Breast epithelium (tissue), 4 donors: ENCODE results near the gene PIP5K1B. TPM values are rescaled to one million over a fixed set of nuclear protein-coding genes. Genes with fewer than 3 reads are reported as not detected.

Experiments
- DNase-seq, 2 donors: peaks; one replicate each; pipeline ENCODE4 v3.0.0-alpha.2; 2019; ENCODE audit warnings: low spot score in 2 of 2
- H3K27ac ChIP-seq, 2 donors: fragments of 200-600 bp; sonication (generic) in 1 of 2; one replicate each; pipeline ENCODE4 v1.5.1; 2016 to 2019; ENCODE audit warnings: mild to moderate bottlenecking in 1 of 2
- H3K27me3 ChIP-seq, 2 donors: fragments of 200-600 bp; sonication (generic) in 1 of 2; one replicate each; pipeline versions ENCODE4 v1.5.1 to v1.6.0; 2017 to 2019; ENCODE audit warnings: control low read depth in 1 of 2, mild to moderate bottlenecking in 1 of 2
- H3K36me3 ChIP-seq: fragments of 200-600 bp; one replicate; pipeline ENCODE4 v1.5.1; 2019
- H3K4me1 ChIP-seq, 2 donors: fragments of 200-600 bp; sonication (generic); one replicate each; pipeline ENCODE4 v1.5.1; 2016 to 2019; ENCODE audit warnings: control low read depth in 1 of 2
- H3K4me3 ChIP-seq, 3 donors: fragments of 200-600 bp; sonication (generic); 1 replicate in 2 of 3; 2 replicates in 1 of 3; pipeline ENCODE4 v1.5.1; 2016 to 2019; ENCODE audit warnings: mild to moderate bottlenecking in 3 of 3, moderate library complexity in 2 of 3
- H3K9me3 ChIP-seq, 2 donors: fragments of 200-600 bp; sonication (generic) in 1 of 2; one replicate each; pipeline ENCODE4 v1.5.1; 2016 to 2019; ENCODE audit warnings: control low read depth in 1 of 2
- POLR2A ChIP-seq: fragments of 450-650 bp; IDR thresholded peaks from one replicate; pipeline ENCODE4 v1.6.1; 2016; ENCODE audit warnings: antibody characterized with exemption, mild to moderate bottlenecking, moderate library complexity
- POLR2AphosphoS5 ChIP-seq, 3 donors: sonication (generic); formaldehyde crosslinking; IDR thresholded peaks; one replicate each; pipeline ENCODE4 v1.6.1; 2017; ENCODE audit warnings: antibody characterized with exemption in 3 of 3
- intact Hi-C: fragments of 100-400 bp; cut with DNase I; formaldehyde crosslinking; loops from one replicate; pipeline ENCODE4 v1.15.1; 2023; ENCODE audit warnings: low total_unique reads
- total RNA-seq, 3 donors: library from RNA; depleted of rRNA; stranded (reverse); fragments of >200 nt; gene quantifications; one replicate each; pipeline ENCODE4 v1.1.0, GENCODE V29; 2016
- TF ChIP-seq, protein P1 (sequence below), 3 donors: fragments of 450-650 bp; IDR thresholded peaks; one replicate each; pipeline ENCODE4 v1.5.1; 2016 to 2017; ENCODE audit warnings: antibody characterized with exemption in 3 of 3, mild to moderate bottlenecking in 3 of 3, moderate library complexity in 3 of 3

The PIP5K1B gene
- total RNA-seq, 3 donors from 2014 or later = 0.80 to 11.1 (median 9.8) TPM

DNA sequence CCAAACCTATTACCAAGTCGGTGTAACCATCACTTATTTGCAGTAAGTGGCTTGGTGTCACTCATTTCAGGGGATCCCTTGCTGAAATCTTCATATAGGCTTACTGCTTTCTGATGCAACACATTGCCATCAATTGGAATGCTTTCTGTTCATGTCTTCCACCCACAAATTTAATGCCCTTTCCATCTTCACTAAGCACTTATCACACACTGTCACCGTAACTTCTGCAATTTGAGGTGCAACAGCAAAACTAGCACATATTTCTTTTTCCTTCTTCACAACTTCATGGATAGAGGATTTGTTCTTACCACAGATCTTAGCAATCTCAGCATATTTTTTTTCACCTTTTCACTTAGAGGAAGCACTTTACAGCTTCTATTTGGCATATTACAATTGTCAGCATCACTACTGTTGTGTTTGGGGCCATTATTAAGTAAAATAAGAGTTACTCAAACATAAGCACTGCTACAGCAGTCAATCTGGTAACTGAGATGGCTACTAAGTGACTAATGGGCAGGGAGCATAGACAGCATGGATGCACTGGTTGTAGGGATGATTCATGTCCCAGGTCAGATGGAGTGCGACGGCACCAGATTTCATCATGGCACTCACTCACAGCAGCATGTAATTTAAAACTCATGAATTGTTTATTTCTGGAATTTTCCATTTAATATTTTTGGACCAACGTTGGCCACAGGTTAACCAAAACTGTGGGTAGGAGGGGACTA, 70.1 kb downstream of the PIP5K1B start:
- no peak for DNase-seq
- TF ChIP-seq, protein P1, sequence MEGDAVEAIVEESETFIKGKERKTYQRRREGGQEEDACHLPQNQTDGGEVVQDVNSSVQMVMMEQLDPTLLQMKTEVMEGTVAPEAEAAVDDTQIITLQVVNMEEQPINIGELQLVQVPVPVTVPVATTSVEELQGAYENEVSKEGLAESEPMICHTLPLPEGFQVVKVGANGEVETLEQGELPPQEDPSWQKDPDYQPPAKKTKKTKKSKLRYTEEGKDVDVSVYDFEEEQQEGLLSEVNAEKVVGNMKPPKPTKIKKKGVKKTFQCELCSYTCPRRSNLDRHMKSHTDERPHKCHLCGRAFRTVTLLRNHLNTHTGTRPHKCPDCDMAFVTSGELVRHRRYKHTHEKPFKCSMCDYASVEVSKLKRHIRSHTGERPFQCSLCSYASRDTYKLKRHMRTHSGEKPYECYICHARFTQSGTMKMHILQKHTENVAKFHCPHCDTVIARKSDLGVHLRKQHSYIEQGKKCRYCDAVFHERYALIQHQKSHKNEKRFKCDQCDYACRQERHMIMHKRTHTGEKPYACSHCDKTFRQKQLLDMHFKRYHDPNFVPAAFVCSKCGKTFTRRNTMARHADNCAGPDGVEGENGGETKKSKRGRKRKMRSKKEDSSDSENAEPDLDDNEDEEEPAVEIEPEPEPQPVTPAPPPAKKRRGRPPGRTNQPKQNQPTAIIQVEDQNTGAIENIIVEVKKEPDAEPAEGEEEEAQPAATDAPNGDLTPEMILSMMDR (IDR thresholded peaks at IDR 0.05) = no peak
- TF ChIP-seq POLR2AphosphoS5 (IDR thresholded peaks at IDR 0.05) (no peak), POLR2A (no peak)
- H3K27ac ChIP-seq = no peak overlapping the region
- no peaks in the 10 kb centered on the region for H3K36me3 ChIP-seq
- H3K9me3 ChIP-seq = no peaks in the 10 kb centered on the region
- no peaks in the 10 kb centered on the region for H3K4me1 ChIP-seq
- H3K4me3 ChIP-seq = no peak overlapping the region
- no peaks in the 10 kb centered on the region for H3K27me3 ChIP-seq
- intact Hi-C loops = loop anchor here (10.0 kb wide), 1 partner anchor 1790 kb away; no protein-coding TSS in a partner anchor

DNA sequence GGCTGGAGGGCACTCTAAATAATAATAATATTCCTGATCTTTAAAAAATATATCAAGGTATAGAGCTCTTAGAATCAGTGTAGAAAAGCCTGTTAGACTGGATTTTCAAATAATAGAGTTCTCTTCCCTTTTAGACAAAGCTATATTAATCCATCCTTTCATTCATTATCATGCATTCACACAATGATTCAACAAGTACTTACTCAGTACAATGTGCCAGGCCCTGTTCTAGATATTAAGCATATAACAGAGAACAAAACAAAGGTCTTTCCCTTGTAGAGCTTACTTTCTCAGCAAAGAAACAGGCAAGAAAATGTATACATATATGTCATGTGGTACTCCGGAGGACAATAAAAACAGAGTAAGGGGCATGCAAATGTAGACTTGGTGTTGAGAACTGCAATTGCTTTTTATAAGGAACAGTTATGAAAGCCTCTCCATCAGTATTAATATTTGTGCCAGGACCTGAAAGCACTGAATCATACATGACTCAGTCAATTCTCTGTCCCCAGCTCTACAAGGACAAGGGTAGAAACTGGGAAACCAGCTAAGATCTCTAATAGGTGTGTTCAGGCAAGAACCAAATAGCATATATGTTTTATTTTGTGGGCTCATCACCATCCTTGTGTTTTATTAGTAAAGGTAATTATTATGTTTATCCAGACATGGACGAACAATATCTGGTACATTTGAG, 72.2 kb downstream of the PIP5K1B start:
- Histone ChIP-seq H3K4me3 (no peak overlapping the region), H3K9me3 (no peaks in the 10 kb centered on the region), H3K27me3 (no peaks in the 10 kb centered on the region), H3K4me1 (no peaks in the 10 kb centered on the region), H3K27ac (no peak overlapping the region), H3K36me3 (no peaks in the 10 kb centered on the region)
- no peak for DNase-seq
- intact Hi-C loops = loop anchor here (10.0 kb wide), 1 partner anchor 1788 kb away; no protein-coding TSS in a partner anchor
- TF ChIP-seq, protein P1 (IDR thresholded peaks at IDR 0.05) = no peak
- no peak for TF ChIP-seq POLR2A
- no peak for TF ChIP-seq POLR2AphosphoS5 (IDR thresholded peaks at IDR 0.05)

- H3K36me3 ChIP-seq = no peaks in the 10 kb centered on the region
- H3K27me3 ChIP-seq = no peaks in the 10 kb centered on the region
- no peak overlapping the region for H3K27ac ChIP-seq
- H3K9me3 ChIP-seq = no peaks in the 10 kb centered on the region
- TF ChIP-seq POLR2A = no peak
- TF ChIP-seq, protein P1 (IDR thresholded peaks at IDR 0.05) = no peak
- TF ChIP-seq POLR2AphosphoS5 (IDR thresholded peaks at IDR 0.05) = no peak
- intact Hi-C loops = loop anchor here (10.0 kb wide), 1 partner anchor 1786 kb away; no protein-coding TSS in a partner anchor
- H3K4me1 ChIP-seq = no peaks in the 10 kb centered on the region
- H3K4me3 ChIP-seq = no peak overlapping the region
- no peak for DNase-seq
Measured at GRCh38 chr9:68778635-68779034, 73.6 kb downstream of the PIP5K1B start.

DNA sequence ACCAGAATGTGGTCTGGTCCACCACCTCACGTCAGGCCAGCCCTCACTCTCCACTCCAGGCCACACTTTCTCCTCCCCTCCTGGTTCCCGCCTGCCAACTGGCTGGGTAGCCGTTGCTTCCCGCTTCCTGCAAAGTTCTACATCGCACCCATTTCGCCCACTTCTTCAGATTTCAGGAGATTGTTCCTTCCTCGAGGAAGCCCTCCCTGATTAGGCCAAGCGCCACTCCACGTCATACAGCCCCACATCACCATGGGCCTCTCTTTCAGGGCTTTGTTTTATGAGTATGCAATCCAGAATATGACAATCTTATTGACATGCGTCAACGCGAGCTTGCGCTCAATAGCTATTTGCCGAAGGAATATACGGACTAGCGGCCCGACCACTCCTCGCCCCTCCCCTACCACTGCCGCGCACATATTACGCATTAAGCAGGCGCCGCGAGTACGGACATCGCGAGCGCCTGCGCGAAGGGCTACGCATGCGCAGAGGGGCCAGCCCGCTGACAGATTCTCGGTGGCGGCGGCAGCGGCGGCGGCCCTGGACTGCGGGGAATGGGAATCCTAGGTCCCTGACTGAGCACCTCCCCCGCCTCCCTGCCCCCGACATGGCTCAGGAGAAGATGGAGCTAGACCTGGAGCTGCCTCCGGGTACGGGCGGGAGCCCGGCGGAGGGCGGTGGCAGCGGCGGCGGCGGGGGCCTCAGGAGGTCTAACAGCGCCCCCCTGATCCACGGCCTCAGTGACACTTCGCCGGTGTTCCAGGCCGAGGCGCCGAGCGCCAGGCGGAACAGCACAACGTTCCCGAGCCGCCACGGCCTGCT, 74.7 kb downstream of the PIP5K1B start:
- intact Hi-C loops = loop anchor here (10.0 kb wide), 1 partner anchor 1785 kb away; no protein-coding TSS in a partner anchor
- Histone ChIP-seq H3K4me1 (peaks cover 0 to under 1% of the 10 kb centered on the region in 2 donors), H3K36me3 (no peaks in the 10 kb centered on the region), H3K27me3 (no peaks in the 10 kb centered on the region), H3K4me3 (peak overlapping the region; percentile 69 to 91 (median 73)), H3K27ac (peak overlapping the region; percentile 94 to 96), H3K9me3 (no peaks in the 10 kb centered on the region)
- peak; percentile 88 to 91 for DNase-seq
- TF ChIP-seq, protein P1 (IDR thresholded peaks at IDR 0.05) = peak in 1 of 3 donors; percentile 7
- TF ChIP-seq POLR2A (peak; percentile 75), POLR2AphosphoS5 (IDR thresholded peaks at IDR 0.05) (peak; percentile 81 to 94 (median 92))
